Right lobe of liver (tissue), 4 donors: Measurements from ENCODE around the gene AKAP8.

Experiments used
- POLR2A ChIP-seq: fragments of 450-650 bp; IDR thresholded peaks from one replicate; pipeline ENCODE4 v1.6.1; 2017; ENCODE audit warnings: antibody characterized with exemption, mild to moderate bottlenecking
- TF ChIP-seq, protein P1 (sequence below), 4 donors: fragments of 200-600 bp in 3 of 4; fragments of 450-650 bp in 1 of 4; IDR thresholded peaks; one replicate each; pipeline versions ENCODE4 v1.5.1 to v1.8.0; 2016 to 2022; ENCODE audit warnings: antibody characterized with exemption in 4 of 4, mild to moderate bottlenecking in 2 of 4
- donor health status: DM: no; HTN: no; CAD: no.
- donor health status: DM: no; HTN: no; CAD: no.
- donor health status: DM: no; HTN: yes; CAD: no.

DNA sequence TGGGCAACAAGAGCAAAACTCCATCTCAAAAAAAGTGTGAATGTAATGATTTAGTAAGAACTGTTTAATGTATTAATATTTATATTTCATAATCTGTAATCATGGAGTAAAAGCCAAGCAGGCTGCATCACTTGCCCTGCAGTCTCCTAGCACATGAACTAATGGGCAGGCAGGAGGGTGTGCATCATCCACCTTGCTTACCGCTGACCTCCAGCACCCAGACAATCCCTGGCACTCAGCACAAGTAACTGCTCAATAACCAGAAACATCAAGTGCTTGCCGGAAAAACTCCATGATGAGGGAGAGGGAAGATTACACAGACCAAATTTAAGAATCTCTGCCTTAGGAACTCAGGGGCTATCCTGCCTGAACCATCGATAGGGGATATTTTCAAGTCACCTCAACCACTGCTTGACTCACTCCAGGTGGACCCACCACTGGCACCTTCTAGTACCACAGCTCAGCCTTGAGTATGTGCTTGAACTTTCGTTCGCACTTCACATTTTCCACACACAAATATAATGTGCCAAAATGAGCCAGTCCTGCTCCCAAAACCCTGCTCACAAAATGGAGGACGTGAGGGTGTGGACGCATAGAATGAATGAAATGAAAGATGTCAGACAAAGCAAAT, 65.8 kb downstream of the AKAP8 start:
- TF ChIP-seq, protein P1, sequence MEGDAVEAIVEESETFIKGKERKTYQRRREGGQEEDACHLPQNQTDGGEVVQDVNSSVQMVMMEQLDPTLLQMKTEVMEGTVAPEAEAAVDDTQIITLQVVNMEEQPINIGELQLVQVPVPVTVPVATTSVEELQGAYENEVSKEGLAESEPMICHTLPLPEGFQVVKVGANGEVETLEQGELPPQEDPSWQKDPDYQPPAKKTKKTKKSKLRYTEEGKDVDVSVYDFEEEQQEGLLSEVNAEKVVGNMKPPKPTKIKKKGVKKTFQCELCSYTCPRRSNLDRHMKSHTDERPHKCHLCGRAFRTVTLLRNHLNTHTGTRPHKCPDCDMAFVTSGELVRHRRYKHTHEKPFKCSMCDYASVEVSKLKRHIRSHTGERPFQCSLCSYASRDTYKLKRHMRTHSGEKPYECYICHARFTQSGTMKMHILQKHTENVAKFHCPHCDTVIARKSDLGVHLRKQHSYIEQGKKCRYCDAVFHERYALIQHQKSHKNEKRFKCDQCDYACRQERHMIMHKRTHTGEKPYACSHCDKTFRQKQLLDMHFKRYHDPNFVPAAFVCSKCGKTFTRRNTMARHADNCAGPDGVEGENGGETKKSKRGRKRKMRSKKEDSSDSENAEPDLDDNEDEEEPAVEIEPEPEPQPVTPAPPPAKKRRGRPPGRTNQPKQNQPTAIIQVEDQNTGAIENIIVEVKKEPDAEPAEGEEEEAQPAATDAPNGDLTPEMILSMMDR (IDR thresholded peaks at IDR 0.05) = no peak
- TF ChIP-seq POLR2A = no peak
